MM.1S (cell line): ENCODE measurements around the gene GAP43.

Experiments used
- EZH2 ChIP-seq: fragments of 300-600 bp; sonication (generic); optimal IDR thresholded peaks from 2 replicates; pipeline ENCODE3; 2017; ENCODE audit warnings: low read depth, mild to moderate bottlenecking, antibody characterized with exemption, low read length, mixed read lengths
- EZH2phosphoT487 ChIP-seq: fragments of 300-600 bp; sonication (generic); IDR thresholded peaks from 2 replicates; pipeline ENCODE4 v1.6.1; 2018; ENCODE audit warnings: antibody characterized with exemption, low read length
- TF ChIP-seq, protein P1 (sequence below): fragments of 300-600 bp; sonication (generic); IDR thresholded peaks from 2 replicates; pipeline ENCODE4 v1.5.1; 2016; ENCODE audit warnings: antibody characterized with exemption, low read length, mixed read lengths

DNA sequence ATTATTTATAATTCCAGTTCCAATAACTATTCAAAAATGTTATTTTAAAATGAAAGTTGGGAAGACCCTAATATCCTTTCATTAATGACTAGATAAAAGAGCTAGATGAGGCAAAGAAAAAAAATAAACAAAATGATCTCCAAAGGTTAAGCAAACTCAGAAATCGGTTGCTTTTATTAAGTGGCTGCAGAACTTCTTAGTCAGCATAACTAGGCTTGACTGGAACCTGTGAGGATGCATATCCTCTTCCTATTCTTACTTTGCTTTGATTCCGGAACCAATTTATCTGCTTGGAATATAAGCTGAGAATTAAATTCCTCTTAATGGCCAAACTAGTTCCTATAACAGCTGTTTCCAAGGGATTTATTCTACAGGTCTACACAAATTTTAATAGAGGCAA is 10.7 kb downstream of the GAP43 start:
- TF ChIP-seq EZH2 (no peak), EZH2phosphoT487 (no peak)
- TF ChIP-seq, protein P1, sequence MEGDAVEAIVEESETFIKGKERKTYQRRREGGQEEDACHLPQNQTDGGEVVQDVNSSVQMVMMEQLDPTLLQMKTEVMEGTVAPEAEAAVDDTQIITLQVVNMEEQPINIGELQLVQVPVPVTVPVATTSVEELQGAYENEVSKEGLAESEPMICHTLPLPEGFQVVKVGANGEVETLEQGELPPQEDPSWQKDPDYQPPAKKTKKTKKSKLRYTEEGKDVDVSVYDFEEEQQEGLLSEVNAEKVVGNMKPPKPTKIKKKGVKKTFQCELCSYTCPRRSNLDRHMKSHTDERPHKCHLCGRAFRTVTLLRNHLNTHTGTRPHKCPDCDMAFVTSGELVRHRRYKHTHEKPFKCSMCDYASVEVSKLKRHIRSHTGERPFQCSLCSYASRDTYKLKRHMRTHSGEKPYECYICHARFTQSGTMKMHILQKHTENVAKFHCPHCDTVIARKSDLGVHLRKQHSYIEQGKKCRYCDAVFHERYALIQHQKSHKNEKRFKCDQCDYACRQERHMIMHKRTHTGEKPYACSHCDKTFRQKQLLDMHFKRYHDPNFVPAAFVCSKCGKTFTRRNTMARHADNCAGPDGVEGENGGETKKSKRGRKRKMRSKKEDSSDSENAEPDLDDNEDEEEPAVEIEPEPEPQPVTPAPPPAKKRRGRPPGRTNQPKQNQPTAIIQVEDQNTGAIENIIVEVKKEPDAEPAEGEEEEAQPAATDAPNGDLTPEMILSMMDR = no peak
